Activated CD4-positive, alpha-beta T cell treated with anti-CD3 and anti-CD28 coated beads for 4 hours (primary cell): ENCODE data around the gene CPT1C.
A peak's percentile ranks its signal among the peaks of the same experiment; 100 is the strongest.
"Not testable (repeated sequence)": the region's sequence is repeated elsewhere in the genome, so short reads cannot be mapped to it uniquely, and the experiment has no call there.

Experiments
- DNase-seq, 2 donors: peaks; one replicate each; pipeline ENCODE4 v3.0.0-alpha.2; 2020

Gene CPT1C

GRCh38 chr19:49712397-49712859 lies 21.5 kb downstream of the CPT1C start:
- no peak for DNase-seq

DNA sequence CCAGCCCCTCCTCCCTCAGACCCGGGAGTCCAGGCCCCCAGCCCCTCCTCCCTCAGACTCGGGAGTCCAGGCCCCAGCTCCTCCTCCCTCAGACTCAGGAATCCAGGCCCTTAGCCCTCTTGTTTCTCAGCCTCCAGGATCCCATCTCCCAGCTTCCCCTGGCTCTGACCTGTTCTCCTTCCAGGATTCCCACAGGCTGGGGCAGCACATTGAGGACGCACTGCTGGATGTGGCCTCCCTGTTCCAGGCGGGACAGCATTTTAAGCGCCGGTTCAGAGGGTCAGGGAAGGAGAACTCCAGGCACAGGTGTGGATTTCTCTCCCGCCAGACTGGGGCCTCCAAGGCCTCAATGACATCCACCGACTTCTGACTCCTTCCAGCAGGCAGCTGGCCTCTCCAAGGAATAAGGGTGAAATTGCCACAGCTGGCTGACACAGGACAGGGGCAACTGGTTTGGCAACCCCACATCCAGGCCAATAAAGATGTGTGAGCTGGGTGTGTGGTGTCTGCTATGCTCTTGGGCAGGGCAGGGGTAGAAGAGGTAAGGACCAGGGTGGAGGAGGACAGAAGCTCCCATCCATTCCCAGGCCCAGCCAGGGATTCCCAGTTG lies 22.4 kb downstream of the CPT1C start:
- DNase-seq: no peak

- DNase-seq: no peak
Measured at GRCh38 chr19:49716154-49716553, 25.2 kb downstream of the CPT1C start.

DNA sequence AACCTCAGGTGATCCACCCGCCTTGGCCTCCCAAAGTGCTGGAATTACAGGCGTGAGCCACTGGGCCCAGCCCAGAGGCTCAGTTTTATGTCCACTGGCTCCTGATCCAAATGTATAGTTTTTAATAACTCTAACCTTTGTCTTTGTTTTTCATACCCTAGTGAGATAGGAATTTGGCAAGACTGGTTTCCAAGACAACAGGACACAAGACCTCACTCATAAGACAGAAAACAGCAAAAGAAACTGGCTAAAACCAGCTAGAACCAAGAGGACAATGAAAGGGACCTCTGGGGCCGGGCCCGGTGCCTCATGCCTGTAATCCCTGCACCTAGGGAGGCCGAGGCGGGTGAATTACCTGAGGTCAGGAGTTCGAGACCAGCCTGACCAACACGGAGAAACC lies 27.6 kb downstream of the CPT1C start:
- DNase-seq: no peak

DNA sequence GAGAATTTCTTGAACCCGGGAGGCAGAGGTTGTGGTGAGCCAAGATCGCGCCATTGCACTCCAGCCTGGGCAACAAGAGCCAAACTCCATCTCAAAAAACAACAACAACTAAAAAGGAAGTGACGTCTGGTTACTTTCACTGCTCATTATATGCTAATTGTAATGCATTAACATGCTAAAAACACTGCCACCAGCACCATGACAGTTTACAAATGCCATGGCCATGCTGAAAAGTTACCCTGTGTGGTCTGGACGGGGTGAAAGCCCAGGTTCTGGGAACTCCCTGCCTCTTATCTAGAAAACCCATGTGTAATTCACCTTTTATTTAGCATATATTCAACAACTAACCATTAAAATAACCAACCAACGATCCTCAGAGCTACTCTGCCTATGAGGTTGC lies 28.1 kb downstream of the CPT1C start:
- no peak for DNase-seq

GRCh38 chr19:49719420-49719819 lies 28.5 kb downstream of the CPT1C start:
- not testable (repeated sequence) for DNase-seq

GRCh38 chr19:49727217-49728030 lies 36.5 kb downstream of the CPT1C start:
- no peak for DNase-seq

DNA sequence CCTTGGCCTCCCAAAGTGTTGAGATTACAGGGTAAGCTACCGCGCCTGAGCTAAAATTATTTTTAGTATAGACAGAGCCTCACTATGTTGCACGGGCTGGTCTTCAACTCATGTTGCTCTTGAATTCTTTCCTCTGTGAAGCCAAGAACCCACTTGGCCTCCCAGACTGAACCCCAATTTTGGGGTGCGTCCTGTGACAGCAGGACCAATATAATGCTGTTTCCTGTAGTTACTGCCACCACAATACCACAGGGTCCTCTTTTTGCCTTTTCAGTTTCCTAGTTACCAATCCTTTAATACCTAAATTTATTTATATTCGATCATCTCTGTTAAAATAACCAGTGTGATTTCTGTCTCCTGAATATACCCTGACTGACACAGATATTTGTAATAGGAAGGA lies 39.2 kb downstream of the CPT1C start:
- no peak for DNase-seq

DNA sequence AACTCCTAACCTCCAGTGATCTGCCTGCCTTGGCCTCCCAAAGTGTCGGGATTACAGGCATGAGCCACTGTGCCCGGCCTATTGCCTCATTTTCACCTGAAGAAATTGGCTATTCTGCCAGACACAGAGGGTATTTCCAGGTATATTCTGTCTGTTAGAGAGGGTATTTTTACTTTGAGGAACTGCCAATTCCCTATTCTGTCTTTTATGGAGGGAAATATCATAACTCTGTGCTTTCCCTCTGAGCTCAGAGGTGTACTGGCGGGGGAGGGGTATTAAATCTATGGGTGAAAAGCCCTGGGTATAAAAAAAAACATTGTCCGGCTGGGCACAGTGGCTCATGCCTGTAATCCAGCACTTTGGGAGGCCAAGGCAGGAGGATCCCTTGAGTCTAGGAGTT lies 47.4 kb downstream of the CPT1C start:
- no peak for DNase-seq

GRCh38 chr19:49739098-49739497 lies 48.2 kb downstream of the CPT1C start:
- DNase-seq: no peak

DNA sequence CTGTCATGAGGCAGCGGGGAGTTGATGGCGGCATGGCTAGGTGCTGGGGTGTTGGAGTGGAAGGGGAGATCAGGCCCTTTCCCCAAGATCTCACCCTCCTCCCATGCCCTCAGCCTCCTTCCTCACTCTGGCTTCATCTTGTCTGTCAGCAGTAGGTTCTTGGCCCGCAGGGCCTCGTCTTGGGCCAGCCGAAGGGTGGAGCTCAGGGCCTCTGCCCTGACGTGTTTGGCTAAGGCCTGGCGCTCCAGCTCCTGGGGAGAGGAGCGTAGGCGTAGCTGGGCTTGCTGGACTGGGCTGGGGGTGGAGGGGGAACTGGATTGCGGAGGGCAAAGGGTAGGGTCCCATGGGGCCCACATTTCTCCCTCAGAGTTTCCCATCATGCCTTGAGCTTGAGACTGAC lies 49.0 kb downstream of the CPT1C start:
- no peak for DNase-seq

DNA sequence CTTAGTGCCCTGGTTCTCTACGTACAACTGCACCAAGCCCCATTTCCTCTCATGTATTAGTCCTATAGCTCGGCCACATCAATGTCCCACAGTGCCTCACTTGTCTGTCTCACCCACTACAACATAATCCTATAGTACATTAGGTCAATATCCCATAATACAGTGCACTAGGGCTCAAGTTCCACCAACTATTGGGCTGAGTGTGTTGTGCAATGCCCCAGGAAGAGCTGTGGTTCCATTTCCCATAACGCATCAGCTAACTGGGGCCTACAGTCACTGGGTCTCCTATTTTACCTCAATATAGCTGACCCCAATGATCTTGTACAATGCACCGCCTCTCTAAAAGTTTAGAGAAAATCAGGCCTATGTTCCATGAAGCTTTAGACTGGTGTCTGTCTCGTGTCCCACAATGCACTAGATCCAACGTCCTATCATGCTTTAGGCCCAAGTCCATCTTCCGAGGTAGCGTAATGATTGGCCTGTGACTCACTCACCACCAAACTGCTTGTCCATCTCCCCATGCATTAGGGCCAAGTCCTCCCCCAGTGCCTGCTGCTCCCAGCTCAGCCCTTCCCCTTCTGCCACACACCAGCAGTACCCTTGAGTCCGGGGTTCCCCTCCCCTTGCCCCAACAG lies 50.4 kb downstream of the CPT1C start:
- no peak for DNase-seq

DNA sequence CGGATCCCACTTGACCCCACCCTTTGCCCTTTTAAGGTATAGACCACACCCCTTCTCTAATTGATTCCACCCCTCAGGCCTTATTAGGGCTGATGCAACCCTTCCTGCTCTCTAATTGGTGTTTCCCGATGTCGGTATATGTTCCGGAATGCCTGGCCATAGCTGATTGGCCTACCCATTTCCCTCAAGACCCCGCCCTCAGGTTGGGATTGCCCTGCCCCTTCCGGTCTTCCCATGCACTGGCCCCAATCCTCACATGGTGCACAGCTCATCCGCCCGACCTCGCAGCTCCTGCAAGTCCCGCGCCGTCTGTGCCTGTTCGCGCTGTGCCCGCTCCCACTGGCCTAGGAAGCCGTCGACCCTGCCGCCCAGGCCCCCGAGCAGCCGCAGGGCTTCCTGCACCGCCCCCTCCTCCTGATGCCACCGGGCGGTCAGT lies 54.0 kb downstream of the CPT1C start:
- no peak for DNase-seq

GRCh38 chr19:49746206-49746958 lies 55.5 kb downstream of the CPT1C start:
- DNase-seq: peak; percentile 21 to 34

DNA sequence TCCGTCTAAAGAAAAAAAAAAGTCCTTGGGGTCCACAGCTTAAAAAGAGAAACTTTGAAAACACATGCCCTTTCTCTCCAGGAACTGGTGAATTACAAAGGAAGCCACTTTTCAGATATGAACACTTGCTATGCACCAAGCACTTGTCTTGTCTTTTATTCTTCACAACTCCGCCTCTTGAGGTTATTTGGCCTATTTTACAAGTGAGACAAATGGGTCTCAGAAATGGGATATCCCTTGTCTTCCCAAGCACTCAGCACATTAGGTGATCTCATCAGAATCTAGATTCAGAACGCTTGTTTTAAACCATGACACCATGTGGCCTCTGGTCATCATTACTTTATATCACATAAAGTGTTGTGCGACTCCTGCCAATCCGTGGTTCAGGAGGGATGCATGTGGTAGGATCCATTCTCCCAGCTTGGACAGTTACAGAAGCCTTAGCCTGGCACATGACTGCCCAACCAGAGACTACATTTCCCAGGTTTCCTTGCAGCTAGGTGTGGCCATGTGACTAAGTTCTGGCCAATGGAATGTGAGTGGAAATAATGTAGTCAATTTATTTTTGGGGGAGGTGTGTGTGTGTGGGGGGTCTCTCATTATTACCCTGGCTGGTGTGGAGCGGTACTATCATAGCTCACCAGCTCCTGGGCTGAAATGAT lies 58.3 kb downstream of the CPT1C start:
- DNase-seq: no peak

DNA sequence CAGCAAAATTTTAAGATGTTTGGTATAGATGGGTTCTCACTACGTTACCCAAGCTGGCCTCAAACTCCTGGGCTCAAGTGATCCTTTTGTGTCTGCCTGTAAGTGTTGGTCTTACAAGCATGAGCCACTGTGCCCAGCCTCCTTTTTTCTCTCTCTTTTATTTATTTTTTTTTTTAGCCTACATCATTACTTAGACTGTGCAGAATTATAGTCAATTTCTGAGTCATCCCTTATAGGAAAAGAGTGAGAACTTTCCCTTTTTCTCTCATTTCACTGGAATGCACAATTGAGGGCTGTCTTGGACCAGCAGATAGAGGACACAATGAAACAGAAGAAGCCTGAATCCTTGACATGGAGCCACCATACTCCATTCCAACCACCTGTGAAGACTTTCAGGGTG lies 58.9 kb downstream of the CPT1C start:
- DNase-seq: no peak

DNA sequence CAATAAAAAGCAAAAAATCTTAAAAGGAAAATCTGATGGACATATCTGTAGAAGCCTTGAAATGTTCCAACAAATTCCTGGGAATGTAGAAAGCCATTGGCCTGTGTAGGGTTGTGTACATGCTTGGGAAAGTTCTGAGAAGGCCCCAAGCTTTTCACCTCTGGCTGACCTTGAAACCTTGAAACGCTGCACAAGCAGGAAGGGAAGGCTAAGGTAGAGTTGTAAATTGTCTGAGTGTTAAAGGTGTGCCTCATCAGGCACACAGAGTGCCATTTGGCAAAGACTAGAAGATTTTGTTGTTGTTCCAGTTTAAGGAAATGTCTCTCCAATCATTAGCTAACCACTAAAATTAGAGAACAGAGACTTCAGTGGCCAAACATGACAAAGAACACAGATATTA lies 61.8 kb downstream of the CPT1C start:
- DNase-seq: no peak

DNA sequence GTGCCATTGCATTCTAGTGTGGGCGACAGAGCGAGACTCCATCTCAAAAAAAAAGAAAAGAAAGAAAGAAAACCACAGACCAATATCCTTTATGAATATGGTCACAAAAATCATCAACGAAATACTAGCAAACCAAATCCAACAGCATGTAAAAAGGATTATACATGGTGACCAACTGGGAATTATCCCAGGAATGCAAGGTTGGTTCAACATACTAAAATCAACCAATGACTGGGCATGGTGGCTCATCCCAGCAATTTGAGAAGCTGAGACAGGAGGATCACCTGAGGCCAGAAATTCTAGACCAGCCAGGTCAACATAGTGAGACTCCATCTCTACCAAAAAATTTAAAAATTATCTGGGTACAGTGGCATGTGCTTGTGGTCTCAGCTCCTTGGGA lies 65.0 kb downstream of the CPT1C start:
- no peak for DNase-seq

DNA sequence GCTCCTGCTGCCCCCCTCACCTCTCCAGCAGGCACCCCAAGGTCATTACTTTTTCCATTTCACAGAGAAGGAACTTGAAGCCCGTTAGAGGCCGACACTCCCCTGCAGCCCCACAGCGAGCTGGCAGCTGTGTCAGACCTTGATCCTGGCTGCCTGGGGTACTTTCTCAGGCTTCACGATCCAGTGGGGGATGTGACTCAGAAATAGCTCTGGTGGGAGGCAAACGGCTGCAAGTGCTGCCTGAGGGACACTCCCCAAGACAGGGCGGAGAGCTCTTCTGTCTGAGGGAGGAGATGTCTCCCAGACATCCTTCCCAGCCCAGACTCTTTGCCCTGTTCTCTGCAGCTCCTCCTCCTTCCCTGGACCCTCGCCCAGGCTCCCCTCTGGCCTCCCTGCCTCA lies 67.4 kb downstream of the CPT1C start:
- DNase-seq: no peak

DNA sequence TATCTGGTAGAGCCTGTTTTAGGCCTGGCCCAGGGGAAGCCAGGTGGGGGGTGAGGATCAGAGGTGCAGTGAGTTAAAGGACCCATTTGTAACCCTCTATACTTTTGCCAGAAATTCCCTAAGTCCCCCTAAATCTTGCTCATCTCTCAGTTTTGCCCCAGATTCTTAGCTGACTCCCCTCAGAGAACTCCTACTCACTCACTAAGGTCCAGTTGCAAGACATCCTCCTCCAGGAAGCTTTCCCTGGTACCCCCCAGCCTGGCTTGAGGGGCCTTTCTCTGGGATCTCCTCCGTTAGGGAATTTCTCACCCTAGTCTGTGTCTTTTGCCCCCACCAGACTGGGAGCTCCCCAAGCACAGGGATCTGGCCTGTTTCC lies 70.3 kb downstream of the CPT1C start:
- no peak for DNase-seq

- DNase-seq: peak in 1 of 2 donors; percentile 14
Measured at GRCh38 chr19:49761625-49762311, 70.9 kb downstream of the CPT1C start.

GRCh38 chr19:49763230-49763629 lies 72.3 kb downstream of the CPT1C start, which contains the start of gene TSKS:
TSKS (minus strand) TSS chr19:49763306; CDS start chr19:49763247, 59 bp downstream.
- DNase-seq: no peak
